DOHH2 (cell line): ENCODE data around the gene FILIP1.

Experiments
- H3F3A ChIP-seq: fragments of 200-600 bp; sonication (generic), shearing (Covaris generic); 2 replicates; pipeline ENCODE4 v1.6.0; 2016; ENCODE audit warnings: antibody characterized with exemption, mild to moderate bottlenecking; ENCODE audit not compliant: control insufficient read depth, insufficient read depth
- H3K27ac ChIP-seq: fragments of 200-600 bp; sonication (generic); 2 replicates; pipeline ENCODE4 v1.5.1; 2014; ENCODE audit warnings: low read depth, mild to moderate bottlenecking, low read length, moderate library complexity
- H3K27me3 ChIP-seq: fragments of 200-600 bp; sonication (generic); 2 replicates; pipeline ENCODE4 v1.6.1; 2014; ENCODE audit warnings: mild to moderate bottlenecking, low read length, mixed read lengths; ENCODE audit not compliant: control insufficient read depth
- H3K36me3 ChIP-seq: fragments of 200-600 bp; sonication (generic); 2 replicates; pipeline ENCODE4 v1.6.1; 2014; ENCODE audit warnings: mild to moderate bottlenecking, low read length, moderate library complexity, mixed read lengths; ENCODE audit not compliant: control insufficient read depth
- H3K4me1 ChIP-seq: fragments of 200-600 bp; sonication (generic); 2 replicates; pipeline ENCODE4 v1.6.1; 2014; ENCODE audit warnings: mild to moderate bottlenecking, low read length, mixed read lengths; ENCODE audit not compliant: control insufficient read depth
- H3K4me2 ChIP-seq: fragments of 200-600 bp; sonication (generic); 2 replicates; pipeline ENCODE4 v1.6.0; 2014; ENCODE audit warnings: mild to moderate bottlenecking, low read length, moderate library complexity
- H3K4me3 ChIP-seq: fragments of 200-600 bp; sonication (generic); 2 replicates; pipeline ENCODE4 v1.5.1; 2014; ENCODE audit warnings: mild to moderate bottlenecking, low read length, mixed read lengths
- H3K79me2 ChIP-seq: fragments of 200-600 bp; sonication (generic); 2 replicates; pipeline ENCODE4 v1.6.1; 2014; ENCODE audit warnings: mild to moderate bottlenecking, low read length, mixed read lengths; ENCODE audit not compliant: control insufficient read depth
- H3K9me2 ChIP-seq: fragments of 200-600 bp; sonication (generic); replicated peaks from 2 replicates; pipeline ENCODE4 v1.6.1; 2014; ENCODE audit warnings: mild to moderate bottlenecking, low read length, mixed read lengths; ENCODE audit not compliant: control insufficient read depth
- H3K9me3 ChIP-seq: fragments of 200-600 bp; sonication (generic); 2 replicates; pipeline ENCODE4 v1.6.1; 2014; ENCODE audit warnings: antibody characterized with exemption, low read length, mixed read lengths; ENCODE audit not compliant: control insufficient read depth, insufficient read depth
- H4K20me1 ChIP-seq: fragments of 200-600 bp; sonication (generic); 2 replicates; pipeline ENCODE4 v1.6.0; 2014; ENCODE audit warnings: low read depth, mild to moderate bottlenecking, antibody characterized with exemption, low read length, moderate library complexity; ENCODE audit not compliant: control insufficient read depth, insufficient read depth
- EZH2phosphoT487 ChIP-seq: fragments of 200-600 bp; sonication (generic); IDR thresholded peaks from 2 replicates; pipeline ENCODE4 v1.6.1; 2017; ENCODE audit warnings: borderline replicate concordance, mild to moderate bottlenecking, antibody characterized with exemption, low read length, moderate library complexity, mixed read lengths
- TF ChIP-seq, protein P1 (sequence below): fragments of 200-600 bp; sonication (generic); IDR thresholded peaks from one replicate; pipeline ENCODE4 v1.5.1; 2014; ENCODE audit warnings: antibody characterized with exemption, mild to moderate bottlenecking, low read depth, low read length; ENCODE audit not compliant: poor library complexity, severe bottlenecking

Gene FILIP1

DNA sequence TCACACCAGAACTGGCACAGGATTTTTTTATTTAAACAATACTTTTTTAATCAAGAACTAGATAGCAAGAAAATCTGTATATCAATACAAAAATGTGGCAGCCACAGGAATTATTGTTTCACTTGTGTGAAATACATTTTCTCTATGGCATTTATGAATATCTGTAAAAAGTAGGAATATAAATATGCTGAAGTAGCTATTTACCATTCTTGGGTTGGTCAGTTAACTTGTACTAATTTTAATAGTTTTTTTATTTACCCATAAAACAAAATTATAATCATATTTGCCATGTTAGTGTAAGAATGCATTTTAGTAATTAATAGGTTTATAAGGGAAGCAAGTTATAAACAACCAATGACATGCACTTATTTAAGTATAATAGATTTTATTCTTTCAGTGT lies 177.6 kb downstream of the FILIP1 start:
- TF ChIP-seq EZH2phosphoT487, result no peak
- TF ChIP-seq, protein P1, sequence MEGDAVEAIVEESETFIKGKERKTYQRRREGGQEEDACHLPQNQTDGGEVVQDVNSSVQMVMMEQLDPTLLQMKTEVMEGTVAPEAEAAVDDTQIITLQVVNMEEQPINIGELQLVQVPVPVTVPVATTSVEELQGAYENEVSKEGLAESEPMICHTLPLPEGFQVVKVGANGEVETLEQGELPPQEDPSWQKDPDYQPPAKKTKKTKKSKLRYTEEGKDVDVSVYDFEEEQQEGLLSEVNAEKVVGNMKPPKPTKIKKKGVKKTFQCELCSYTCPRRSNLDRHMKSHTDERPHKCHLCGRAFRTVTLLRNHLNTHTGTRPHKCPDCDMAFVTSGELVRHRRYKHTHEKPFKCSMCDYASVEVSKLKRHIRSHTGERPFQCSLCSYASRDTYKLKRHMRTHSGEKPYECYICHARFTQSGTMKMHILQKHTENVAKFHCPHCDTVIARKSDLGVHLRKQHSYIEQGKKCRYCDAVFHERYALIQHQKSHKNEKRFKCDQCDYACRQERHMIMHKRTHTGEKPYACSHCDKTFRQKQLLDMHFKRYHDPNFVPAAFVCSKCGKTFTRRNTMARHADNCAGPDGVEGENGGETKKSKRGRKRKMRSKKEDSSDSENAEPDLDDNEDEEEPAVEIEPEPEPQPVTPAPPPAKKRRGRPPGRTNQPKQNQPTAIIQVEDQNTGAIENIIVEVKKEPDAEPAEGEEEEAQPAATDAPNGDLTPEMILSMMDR, result no peak
- Histone ChIP-seq H3K27ac (no peak overlapping the region), H3K9me3 (no peaks in the 10 kb centered on the region), H3K9me2 (no peaks in the 10 kb centered on the region), H3K4me3 (no peak overlapping the region), H4K20me1 (no peaks in the 10 kb centered on the region), H3F3A (no peaks in the 10 kb centered on the region), H3K79me2 (no peaks in the 10 kb centered on the region), H3K4me2 (no peak overlapping the region), H3K4me1 (no peaks in the 10 kb centered on the region), H3K27me3 (peaks cover 10% of the 10 kb centered on the region), H3K36me3 (no peaks in the 10 kb centered on the region)

DNA sequence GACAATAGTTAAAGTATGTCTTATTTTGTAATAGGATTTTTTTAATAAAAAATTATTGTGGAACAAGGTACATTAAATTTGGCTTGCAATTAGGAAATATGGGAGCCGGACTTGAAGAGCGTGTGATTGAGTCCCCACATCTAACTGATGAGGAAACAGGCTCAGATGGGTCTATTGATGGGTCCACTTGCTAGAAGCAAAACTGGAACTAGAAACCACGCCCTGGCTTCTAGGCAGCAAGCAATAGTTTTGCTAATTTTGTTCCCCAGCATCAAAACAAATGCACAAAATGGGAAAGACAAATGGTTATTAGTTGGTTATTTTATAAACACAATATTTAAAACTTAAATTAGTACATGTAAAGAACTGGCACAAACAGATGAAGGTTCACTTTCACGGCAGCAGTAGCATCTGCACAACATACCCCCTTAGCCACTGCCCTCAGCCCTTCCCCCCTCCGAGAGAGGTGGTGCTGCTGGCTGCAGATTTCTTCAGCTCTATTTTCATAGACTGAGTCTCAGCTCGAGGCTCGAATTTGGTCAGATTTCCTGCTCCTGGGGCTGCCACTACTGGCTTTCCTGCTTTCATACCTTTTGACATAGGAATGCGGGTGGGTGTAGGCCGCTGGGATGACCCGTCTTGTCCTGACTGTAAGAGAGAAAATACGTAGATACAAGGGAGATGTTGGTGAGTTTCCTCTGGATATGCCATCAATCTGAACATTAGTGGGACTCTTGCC lies 185.2 kb downstream of the FILIP1 start:
- H3K4me2 ChIP-seq, result no peak overlapping the region
- no peak overlapping the region for H3K4me3 ChIP-seq
- H3F3A ChIP-seq, result no peaks in the 10 kb centered on the region
- H3K27me3 ChIP-seq, result peaks cover 13% of the 10 kb centered on the region; the same call in 1 of the 2 replicates
- no peaks in the 10 kb centered on the region for H3K9me3 ChIP-seq
- H3K79me2 ChIP-seq, result no peaks in the 10 kb centered on the region
- no peaks in the 10 kb centered on the region for H3K4me1 ChIP-seq
- H3K36me3 ChIP-seq, result no peaks in the 10 kb centered on the region
- H3K9me2 ChIP-seq, result no peaks in the 10 kb centered on the region
- H4K20me1 ChIP-seq, result no peaks in the 10 kb centered on the region
- no peak for TF ChIP-seq EZH2phosphoT487
- TF ChIP-seq, protein P1, result no peak
- no peak overlapping the region for H3K27ac ChIP-seq

DNA sequence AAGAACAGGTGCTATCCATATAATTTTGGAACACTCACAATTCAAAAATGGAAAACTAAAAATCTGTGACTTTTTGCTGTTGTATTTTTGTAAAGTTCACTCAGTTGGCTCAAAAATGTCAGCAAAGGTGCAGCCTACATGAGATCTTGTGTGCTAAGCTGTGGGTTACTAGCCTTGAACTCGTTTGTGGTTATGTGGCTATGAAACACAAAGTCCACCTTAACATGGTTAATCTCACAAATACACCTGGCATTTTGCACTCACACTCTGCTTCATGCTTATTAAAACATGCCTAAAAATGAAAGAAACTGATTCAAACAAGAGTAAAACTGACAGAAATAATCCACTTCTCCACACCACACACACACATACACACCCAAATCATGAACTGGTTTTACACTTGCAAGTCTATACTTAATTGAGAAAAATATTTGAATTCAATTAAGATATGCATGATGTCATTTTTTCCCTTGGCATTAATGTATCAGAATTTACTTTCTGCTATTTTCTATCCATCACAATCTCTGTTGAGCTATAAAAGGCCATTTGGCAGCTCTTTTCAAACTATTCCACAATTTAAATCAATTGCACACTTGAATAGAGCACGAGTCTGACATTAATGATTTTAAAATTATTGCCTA lies 186.1 kb downstream of the FILIP1 start:
- no peak overlapping the region for H3K27ac ChIP-seq
- no peak overlapping the region for H3K4me2 ChIP-seq
- H3K4me1 ChIP-seq, result no peaks in the 10 kb centered on the region
- H3F3A ChIP-seq, result no peaks in the 10 kb centered on the region
- peaks cover 13% of the 10 kb centered on the region; the same call in 1 of the 2 replicates for H3K27me3 ChIP-seq
- H3K4me3 ChIP-seq, result no peak overlapping the region
- no peaks in the 10 kb centered on the region for H4K20me1 ChIP-seq
- H3K9me3 ChIP-seq, result no peaks in the 10 kb centered on the region
- H3K36me3 ChIP-seq, result no peaks in the 10 kb centered on the region
- TF ChIP-seq, protein P1, result no peak
- no peak for TF ChIP-seq EZH2phosphoT487
- H3K9me2 ChIP-seq, result no peaks in the 10 kb centered on the region
- H3K79me2 ChIP-seq, result no peaks in the 10 kb centered on the region
